Stimulated activated CD4-positive, alpha-beta T cell treated with anti-CD3 and anti-CD28 coated beads, TNF-alpha, amount 100 ng/mL, for 4 hours (primary cell): Measurements from ENCODE around the gene ARRDC4.
"Not testable (repeated sequence)": the region's sequence is repeated elsewhere in the genome, so short reads cannot be mapped to it uniquely, and the experiment has no call there.

Source experiments
- DNase-seq, 3 experiments: peaks; one replicate each; pipeline ENCODE4 v3.0.0-alpha.2; 2020; ENCODE audit warnings: low read depth in 3 of 3

The ARRDC4 gene

GRCh38 chr15:97966246-97966645 is 5.7 kb downstream of the ARRDC4 start:
- DNase-seq: no peak

- no peak for DNase-seq
Observed at GRCh38 chr15:97966924-97967620, 6.6 kb downstream of the ARRDC4 start.

GRCh38 chr15:97967881-97968280 is 7.4 kb downstream of the ARRDC4 start:
- no peak for DNase-seq

GRCh38 chr15:97968380-97968779 is 7.9 kb downstream of the ARRDC4 start:
- no peak for DNase-seq

- no peak for DNase-seq
Observed at GRCh38 chr15:97972366-97972765, 11.9 kb downstream of the ARRDC4 start.

- no peak for DNase-seq
Observed at GRCh38 chr15:97976129-97976528, 15.6 kb downstream of the ARRDC4 start.

- no peak for DNase-seq
Observed at GRCh38 chr15:97976766-97977503, 16.4 kb downstream of the ARRDC4 start.

GRCh38 chr15:97977734-97978133 is 17.2 kb downstream of the ARRDC4 start:
- no peak for DNase-seq

- no peak for DNase-seq
Observed at GRCh38 chr15:97978401-97979139, 18.1 kb downstream of the ARRDC4 start.

GRCh38 chr15:97979140-97979520 is 18.6 kb downstream of the ARRDC4 start:
- no peak for DNase-seq

- no peak for DNase-seq
Observed at GRCh38 chr15:97981058-97981457, 20.6 kb downstream of the ARRDC4 start.

- DNase-seq: no peak
Observed at GRCh38 chr15:97981758-97982157, 21.3 kb downstream of the ARRDC4 start.

GRCh38 chr15:97984157-97984556 is 23.7 kb downstream of the ARRDC4 start:
- DNase-seq: no peak

- not testable (repeated sequence) for DNase-seq
Observed at GRCh38 chr15:97985979-97986378, 25.5 kb downstream of the ARRDC4 start.

- DNase-seq: no peak
Observed at GRCh38 chr15:97986781-97987180, 26.3 kb downstream of the ARRDC4 start.

- no peak for DNase-seq
Observed at GRCh38 chr15:97989299-97989698, 28.8 kb downstream of the ARRDC4 start.

GRCh38 chr15:97991972-97992541 is 31.6 kb downstream of the ARRDC4 start:
- no peak for DNase-seq

GRCh38 chr15:97992823-97993222 is 32.3 kb downstream of the ARRDC4 start:
- no peak for DNase-seq

- no peak for DNase-seq
Observed at GRCh38 chr15:97993310-97993738, 32.8 kb downstream of the ARRDC4 start.

GRCh38 chr15:97994236-97994635 is 33.7 kb downstream of the ARRDC4 start:
- no peak for DNase-seq

- no peak for DNase-seq
Observed at GRCh38 chr15:97995192-97995591, 34.7 kb downstream of the ARRDC4 start.

GRCh38 chr15:97995881-97996603 is 35.5 kb downstream of the ARRDC4 start:
- no peak for DNase-seq
